Posterior cingulate gyrus (tissue), 11 donors: ENCODE results near the gene NEURL4.

ENCODE experiments used
- DNase-seq, 10 donors: peaks; one replicate each; pipeline versions ENCODE4 v3.0.0 to v3.0.0-alpha.2; 2020 to 2021; ENCODE audit warnings: mixed read lengths in 3 of 10
- intact Hi-C: fragments of 100-400 bp; cut with DNase I; formaldehyde crosslinking; loops from one replicate; pipeline ENCODE4 v1.15.1; 2023

The NEURL4 gene

DNA sequence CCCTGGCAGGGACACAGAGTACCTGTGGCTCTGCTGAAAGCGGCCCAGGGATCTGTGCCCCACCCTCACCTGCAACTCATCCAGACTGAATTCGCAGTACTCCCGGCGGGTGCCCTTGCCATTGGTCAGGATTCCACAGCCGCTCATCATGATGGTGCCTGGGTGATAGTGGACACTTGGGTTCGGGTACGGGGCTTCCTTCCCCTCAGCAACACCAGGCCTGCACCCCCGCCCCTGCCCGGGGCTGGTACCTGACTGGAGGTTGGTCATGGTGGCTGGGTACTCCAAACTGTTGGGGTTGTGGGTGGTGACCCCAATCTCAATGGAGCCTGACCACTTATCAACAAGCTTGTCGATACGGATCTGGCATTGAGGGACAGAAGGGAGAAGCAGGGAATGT, 2.9 kb downstream of the NEURL4 start:
- intact Hi-C loops: no loop called here
- peak in 1 of 10 donors; percentile 46 for DNase-seq

GRCh38 chr17:7325031-7325528, 4.1 kb downstream of the NEURL4 start:
- DNase-seq: peak in 1 of 10 donors; percentile 24
- intact Hi-C loops: no loop called here

GRCh38 chr17:7324438-7324779, 4.7 kb downstream of the NEURL4 start:
- DNase-seq: peak in 1 of 10 donors; percentile 25
- intact Hi-C loops: no loop called here

DNA sequence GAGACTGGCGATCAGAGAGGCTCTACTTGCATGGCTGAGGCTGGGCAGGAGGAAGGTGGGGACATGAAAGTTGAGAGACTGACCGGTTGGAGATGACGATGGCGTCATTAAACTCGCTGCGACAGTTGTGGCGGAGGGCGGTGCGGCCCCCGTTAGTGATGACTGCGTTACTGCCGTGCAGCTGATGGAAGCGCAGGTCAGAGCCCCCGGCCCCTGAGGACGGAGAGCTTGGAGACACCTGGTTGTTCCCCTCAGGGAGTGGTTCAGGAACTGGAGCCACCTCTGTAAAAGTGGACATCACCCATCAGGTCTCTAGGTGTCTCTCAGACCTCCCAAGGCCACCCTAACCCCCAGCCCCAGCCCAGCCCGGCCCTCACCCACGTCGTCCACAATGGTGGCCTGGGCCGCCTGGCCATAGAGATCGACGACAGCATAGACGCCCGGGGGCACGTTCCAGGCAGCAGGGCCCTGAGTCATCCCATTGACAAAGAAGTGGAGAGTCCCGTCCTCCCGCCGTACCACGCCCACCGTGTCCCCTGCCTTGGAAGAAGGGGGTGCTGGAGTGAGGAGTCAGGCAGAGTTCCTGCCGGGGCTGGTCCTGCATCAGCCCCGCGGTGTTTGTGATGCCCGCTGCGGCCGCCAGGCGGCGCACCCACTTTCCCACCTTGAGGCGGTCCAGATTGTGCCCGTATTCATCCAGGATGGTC, 5.3 kb downstream of the NEURL4 start:
- intact Hi-C loops: no loop called here
- DNase-seq: peak in 8 of 10 donors; percentile 28 to 93 (median 52)

- intact Hi-C loops: no loop called here
- DNase-seq: no peak
Observed at GRCh38 chr17:7322520-7323194, 6.5 kb downstream of the NEURL4 start.

- DNase-seq: no peak
- intact Hi-C loops: no loop called here
Observed at GRCh38 chr17:7321466-7321865, 7.7 kb downstream of the NEURL4 start.

DNA sequence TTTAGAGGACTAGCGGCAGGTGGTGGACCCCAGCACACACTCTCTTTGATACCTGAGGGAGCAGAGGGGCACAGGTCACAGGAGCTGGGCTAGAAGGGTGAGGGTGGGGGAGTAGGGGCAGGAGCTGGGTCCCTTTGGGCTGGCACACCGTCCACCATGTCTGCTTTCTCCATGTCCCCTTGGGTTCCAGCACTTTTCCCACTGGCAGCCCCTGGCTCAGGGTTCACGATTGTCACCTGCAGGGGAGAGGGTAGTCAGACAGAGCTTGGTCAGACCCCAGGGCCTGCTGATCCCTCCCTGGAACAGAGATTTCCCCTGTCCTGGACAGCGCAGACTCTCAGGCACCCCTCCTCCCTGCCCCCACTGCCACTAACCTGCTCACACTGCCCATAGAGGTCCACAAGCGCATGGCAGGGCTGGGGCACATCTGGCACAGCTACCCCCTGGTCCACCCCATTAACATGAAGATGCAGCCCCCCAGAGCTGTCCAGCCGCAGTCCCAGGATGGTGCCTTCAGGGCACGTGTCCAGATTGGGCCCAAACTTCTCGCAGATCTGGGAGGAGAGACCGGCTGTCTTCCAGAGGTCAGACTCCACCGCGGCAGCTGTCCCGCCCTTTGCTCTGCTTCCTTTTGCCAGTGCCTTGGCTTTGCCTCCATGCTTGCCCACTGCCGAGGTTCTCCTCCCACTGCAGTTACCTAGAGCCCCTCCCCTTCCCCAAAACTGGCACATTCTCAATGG, 10.8 kb downstream of the NEURL4 start:
- DNase-seq: no peak
- intact Hi-C loops: no loop called here

DNA sequence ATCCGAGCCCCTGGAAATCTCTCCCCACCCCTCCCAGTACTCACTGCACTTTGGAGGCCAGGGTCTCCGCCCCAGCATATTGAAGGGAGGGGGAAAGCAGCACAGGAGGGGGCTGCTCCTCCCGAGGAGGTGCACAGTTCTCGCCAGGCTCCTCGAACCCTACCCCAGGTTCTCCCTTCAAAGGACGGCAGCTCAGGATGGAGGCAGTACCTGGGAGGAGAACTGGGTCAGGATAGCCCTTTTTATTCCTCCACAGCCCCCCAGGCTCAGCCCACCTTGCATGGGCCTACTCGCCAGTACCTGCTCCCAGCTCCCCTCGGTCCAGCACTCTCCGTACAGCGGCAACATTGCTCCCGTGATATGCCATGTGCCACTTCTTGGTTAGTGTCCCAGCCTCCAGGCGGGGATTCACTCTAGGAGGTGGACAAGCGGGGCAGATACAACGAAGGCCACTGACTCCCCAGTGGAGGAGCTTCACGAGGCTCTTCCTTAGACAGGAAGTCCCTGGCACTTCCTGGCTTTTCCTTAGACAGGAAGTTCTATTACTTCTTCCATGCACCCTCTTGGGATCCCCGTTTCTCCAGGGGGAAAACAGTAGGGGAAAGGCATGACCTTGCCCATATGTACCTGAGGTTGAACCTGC, 11.9 kb downstream of the NEURL4 start:
- intact Hi-C loops: no loop called here
- no peak for DNase-seq

GRCh38 chr17:7315570-7316235, 13.4 kb downstream of the NEURL4 start:
- intact Hi-C loops: loop anchor here (1.0 kb wide), 1 partner anchor 14 kb away; the partner anchor contains the start of gene NEURL4

GRCh38 chr17:7314719-7315569, 14.2 kb downstream of the NEURL4 start, which contains the start of gene GPS2:
GPS2 (minus strand) TSS chr17:7315360; CDS start chr17:7315052, 308 bp downstream.
- peak; percentile 90 to 99 (median 94) for DNase-seq
- intact Hi-C loops: loop anchor here (1.0 kb wide), 1 partner anchor 14 kb away; the partner anchor contains the start of gene NEURL4

More at GRCh38 chr17:7315570-7316235, 13.4 kb downstream of the NEURL4 start:
- DNase-seq: peak in 3 of 10 donors; percentile 17 to 92 (median 52)

DNA sequence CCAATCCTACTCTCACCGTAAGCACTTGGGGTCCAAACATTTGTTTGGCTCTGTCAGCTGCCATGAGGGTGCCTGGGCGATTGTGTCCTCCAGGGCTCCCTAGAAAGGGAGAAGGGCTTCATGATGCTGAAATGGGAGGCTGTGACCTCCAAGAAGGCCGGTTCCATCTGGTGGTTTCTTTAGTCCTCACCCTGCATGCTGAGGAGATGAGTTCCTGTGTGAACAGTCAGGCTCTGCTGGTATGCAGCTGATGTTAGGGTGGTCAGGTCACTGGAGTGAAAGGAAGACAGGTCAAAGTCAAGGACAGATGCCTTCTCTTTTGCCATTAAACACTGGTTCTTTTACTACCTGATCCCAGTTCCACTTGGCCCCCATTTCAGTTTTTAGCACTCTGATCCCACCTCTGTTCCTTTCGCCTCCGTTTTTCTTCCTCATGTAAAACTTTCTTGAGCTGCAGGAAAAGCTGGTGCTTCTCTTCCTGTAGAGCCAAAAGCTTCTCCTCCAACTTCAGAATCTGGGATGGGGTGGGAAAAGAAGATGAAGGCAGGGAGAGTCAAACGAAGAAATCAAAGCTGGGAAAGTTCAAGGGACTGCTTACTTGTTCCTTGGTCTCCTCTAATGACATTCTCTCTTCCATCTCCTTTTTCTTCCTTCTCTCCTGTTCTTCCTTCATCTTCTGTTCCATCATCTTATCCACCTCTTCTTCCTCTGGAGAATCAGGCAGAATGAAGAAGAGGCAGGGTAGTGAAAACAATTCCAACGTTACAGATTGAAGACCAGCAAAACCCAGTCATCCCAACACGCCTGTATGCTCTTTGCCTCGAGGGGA, 15.0 kb downstream of the NEURL4 start:
- intact Hi-C loops: no loop called here
- no peak for DNase-seq

- DNase-seq: no peak
- intact Hi-C loops: no loop called here
Observed at GRCh38 chr17:7313088-7313889, 15.8 kb downstream of the NEURL4 start.

DNA sequence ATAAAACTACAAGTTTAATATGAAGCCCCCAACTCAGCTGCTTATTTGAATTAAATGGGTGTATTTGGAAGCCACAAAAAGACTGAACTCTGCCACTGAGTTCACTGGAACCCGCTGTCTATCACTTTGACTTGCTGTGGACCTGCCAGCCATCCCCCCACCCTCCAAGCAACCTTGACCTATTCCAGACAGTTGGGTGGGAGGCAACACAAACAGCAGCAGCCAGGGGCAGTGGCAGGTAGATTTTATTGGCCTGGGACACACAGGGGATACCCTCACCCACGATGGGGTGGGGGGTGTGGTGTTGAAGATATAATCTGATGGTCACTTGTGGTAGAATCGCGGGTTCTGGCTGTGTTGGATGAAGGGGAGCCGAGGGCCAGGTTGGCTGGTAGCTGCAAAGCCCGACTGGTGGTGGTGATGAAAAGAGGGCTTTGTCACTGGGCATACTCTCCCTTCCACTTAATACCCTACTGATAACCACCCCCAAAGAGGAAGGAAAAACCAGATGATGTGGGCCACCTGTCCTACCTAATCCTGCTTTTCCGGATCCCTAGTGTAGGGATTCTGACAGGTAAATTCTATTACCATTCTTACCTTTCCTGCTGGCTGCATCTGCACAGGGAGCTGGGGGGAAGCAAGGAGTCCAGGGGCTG, 16.6 kb downstream of the NEURL4 start:
- intact Hi-C loops: no loop called here
- no peak for DNase-seq

DNA sequence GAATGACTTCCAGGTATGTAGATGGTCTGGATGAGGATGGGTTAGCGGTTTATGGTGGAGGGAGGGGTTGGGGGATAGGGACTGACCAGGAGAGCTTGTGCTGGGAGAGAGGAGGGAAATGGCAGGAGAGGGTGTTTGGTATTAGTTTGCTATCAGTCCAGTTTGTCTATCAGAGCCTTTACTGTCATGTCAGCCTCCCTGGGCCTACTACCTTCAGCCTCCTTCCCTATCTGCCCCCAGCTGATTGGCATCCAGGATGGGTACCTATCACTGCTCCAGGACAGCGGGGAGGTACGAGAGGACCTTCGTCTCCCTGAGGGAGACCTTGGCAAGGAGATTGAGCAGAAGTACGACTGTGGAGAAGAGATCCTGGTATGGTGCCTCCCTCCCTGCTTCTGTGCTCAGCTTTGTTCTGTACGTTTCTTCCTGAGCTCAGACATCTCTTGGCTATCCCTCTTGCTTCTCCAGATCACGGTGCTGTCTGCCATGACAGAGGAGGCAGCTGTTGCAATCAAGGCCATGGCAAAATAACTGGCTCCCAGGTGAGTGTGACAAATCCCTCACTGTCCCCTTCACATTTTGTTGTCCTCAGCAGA, 17.9 kb downstream of the NEURL4 start:
- DNase-seq: no peak
- intact Hi-C loops: no loop called here

- intact Hi-C loops: no loop called here
- no peak for DNase-seq
Observed at GRCh38 chr17:7309628-7310027, 19.5 kb downstream of the NEURL4 start.
